ENCODE results near the gene KSR1. TPM values are rescaled to one million over a fixed set of nuclear protein-coding genes. Genes with fewer than 3 reads are reported as not detected.

KSR1 gene
- total RNA-seq, 2 experiments from 2014 or later: 53.9 to 58.2 TPM

DNA sequence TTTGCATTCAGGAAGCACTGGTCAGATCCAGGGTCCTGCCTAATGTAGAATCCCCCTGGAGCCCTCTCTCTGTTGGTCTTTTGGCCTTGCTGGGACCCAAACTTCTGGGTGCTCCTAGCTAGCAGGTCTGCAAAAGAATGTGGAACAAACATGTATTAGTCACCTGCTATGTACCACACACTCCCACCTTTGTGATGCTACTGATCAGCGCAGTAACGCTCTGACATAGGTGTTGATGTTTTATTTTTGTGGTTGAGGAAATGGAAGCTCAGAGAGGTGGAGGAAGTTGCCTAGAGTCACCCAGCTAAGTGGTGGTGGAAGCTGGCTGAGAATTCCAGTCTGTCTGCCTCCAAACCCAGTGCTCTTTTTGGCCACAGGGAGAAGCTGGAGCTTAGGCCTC lies 139.0 kb downstream of the KSR1 start:
- Mint-ChIP-seq H3K9me3 (no peaks in the 10 kb centered on the region), H3K36me3 (ENCODE audit: low read depth) (peaks cover 13% of the 10 kb centered on the region), H3K27me3 (no peaks in the 10 kb centered on the region), H3K27ac (peak overlapping the region; percentile 21), H3K4me1 (ENCODE audit: low read depth) (peaks cover 12% of the 10 kb centered on the region), H3K4me3 (no peak overlapping the region)
- ChIA-PET POLR2A (interaction anchor here (0.9 kb wide), 1 partner anchor 11 kb away, joined by 3 read pairs; no protein-coding TSS in a partner anchor), CTCF (interaction anchor here (0.6 to 11.1 kb wide), 10 partner anchors 8 to 350 kb away, joined by 3 to 161 read pairs (median 3); no protein-coding TSS in a partner anchor)
- intact Hi-C loops (cut with micrococcal nuclease): loop anchor here (5.0 kb wide), 2 partner anchors 138 to 213 kb away; partner anchors contain the start of gene KSR1
- TF ChIP-seq, protein P1, sequence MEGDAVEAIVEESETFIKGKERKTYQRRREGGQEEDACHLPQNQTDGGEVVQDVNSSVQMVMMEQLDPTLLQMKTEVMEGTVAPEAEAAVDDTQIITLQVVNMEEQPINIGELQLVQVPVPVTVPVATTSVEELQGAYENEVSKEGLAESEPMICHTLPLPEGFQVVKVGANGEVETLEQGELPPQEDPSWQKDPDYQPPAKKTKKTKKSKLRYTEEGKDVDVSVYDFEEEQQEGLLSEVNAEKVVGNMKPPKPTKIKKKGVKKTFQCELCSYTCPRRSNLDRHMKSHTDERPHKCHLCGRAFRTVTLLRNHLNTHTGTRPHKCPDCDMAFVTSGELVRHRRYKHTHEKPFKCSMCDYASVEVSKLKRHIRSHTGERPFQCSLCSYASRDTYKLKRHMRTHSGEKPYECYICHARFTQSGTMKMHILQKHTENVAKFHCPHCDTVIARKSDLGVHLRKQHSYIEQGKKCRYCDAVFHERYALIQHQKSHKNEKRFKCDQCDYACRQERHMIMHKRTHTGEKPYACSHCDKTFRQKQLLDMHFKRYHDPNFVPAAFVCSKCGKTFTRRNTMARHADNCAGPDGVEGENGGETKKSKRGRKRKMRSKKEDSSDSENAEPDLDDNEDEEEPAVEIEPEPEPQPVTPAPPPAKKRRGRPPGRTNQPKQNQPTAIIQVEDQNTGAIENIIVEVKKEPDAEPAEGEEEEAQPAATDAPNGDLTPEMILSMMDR (IDR thresholded peaks at IDR 0.05): no peak
- DNase-seq (peak; percentile 32), ATAC-seq (peak; percentile 85)

DNA sequence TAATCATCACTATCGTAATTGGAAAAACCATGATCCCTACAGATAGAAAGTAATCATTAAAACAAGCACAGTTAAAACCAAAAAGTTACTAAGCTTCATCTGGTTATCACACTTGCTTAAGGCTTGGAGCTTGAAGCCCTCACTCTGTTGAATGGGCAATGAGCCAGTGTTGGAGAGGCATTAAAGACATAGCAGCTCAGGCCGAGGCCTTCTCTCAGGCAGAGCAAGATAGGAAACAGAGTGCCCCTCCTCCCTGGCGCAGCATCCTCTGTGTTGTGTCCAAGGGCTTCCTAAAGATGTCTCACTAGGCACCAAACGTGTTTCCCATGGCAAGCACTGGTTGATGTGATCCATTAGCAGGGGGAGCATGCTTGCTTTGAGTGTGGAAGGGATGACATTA lies 139.8 kb downstream of the KSR1 start:
- no peaks in the 10 kb centered on the region for H3K27me3 Mint-ChIP-seq
- no peak overlapping the region for H3K27ac Mint-ChIP-seq
- peaks cover 20% of the 10 kb centered on the region for H3K36me3 Mint-ChIP-seq (ENCODE audit: low read depth)
- no peak for DNase-seq
- ChIA-PET POLR2A (interaction anchor here (0.7 to 0.8 kb wide), 2 partner anchors 18 to 115 kb away, joined by 3 read pairs; no protein-coding TSS in a partner anchor), CTCF (interaction anchor here (1.0 to 11.1 kb wide), 5 partner anchors 33 to 214 kb away, joined by 3 to 161 read pairs (median 5); partner anchors contain the start of gene KSR1)
- TF ChIP-seq, protein P1 (IDR thresholded peaks at IDR 0.05): no peak
- peaks cover 12% of the 10 kb centered on the region for H3K4me1 Mint-ChIP-seq (ENCODE audit: low read depth)
- no peaks in the 10 kb centered on the region for H3K9me3 Mint-ChIP-seq
- H3K4me3 Mint-ChIP-seq: no peak overlapping the region
- intact Hi-C loops (cut with micrococcal nuclease): loop anchor here (5.0 kb wide), 2 partner anchors 139 to 214 kb away; partner anchors contain the start of gene KSR1
- no peak for ATAC-seq

DNA sequence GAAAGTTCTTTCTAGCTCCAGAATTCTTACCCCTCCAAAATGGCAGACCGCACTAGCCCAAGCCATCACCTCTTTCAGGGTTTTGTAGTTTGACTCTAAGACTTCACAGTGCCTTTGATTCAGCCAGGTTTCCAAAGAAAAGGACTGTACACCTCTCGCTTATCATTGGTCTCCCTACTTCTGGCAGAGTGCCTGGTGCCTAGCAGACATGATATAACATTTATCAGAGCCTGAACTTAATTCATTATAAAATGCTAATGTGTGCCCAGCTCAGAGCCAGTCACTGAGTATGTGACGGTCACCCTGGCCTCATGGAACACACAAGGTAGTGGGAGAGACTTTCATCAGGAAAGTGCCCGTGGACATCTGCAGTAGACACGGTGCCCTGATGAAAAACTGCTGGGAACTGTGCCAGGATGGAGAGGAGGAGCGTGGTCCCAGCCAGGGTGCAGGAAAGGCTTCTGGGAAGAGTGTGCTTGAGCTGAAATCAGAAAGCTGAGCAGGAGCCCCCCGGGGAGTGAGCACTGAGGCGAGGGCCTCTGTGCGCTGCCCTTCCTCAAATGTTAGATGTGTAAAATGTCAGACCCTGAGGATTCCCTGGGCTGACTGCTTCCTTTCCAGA lies 140.4 kb downstream of the KSR1 start:
- peaks cover 12% of the 10 kb centered on the region for H3K4me1 Mint-ChIP-seq (ENCODE audit: low read depth)
- intact Hi-C loops (cut with micrococcal nuclease): loop anchor here (5.0 kb wide), 2 partner anchors 139 to 214 kb away; partner anchors contain the start of gene KSR1
- H3K27ac Mint-ChIP-seq: no peak overlapping the region
- no peaks in the 10 kb centered on the region for H3K27me3 Mint-ChIP-seq
- TF ChIP-seq, protein P1 (IDR thresholded peaks at IDR 0.05): no peak
- POLR2A ChIA-PET: interaction anchor here (0.7 to 1.2 kb wide), 2 partner anchors 115 to 139 kb away, joined by 3 to 4 read pairs; no protein-coding TSS in a partner anchor
- ATAC-seq (no peak), DNase-seq (no peak)
- peaks cover 23% of the 10 kb centered on the region for H3K36me3 Mint-ChIP-seq (ENCODE audit: low read depth)
- CTCF ChIA-PET: interaction anchor here (1.0 to 11.1 kb wide), 6 partner anchors 26 to 359 kb away, joined by 3 to 161 read pairs (median 35); partner anchors contain the start of gene KSR1
- H3K4me3 Mint-ChIP-seq: no peak overlapping the region
- no peaks in the 10 kb centered on the region for H3K9me3 Mint-ChIP-seq

DNA sequence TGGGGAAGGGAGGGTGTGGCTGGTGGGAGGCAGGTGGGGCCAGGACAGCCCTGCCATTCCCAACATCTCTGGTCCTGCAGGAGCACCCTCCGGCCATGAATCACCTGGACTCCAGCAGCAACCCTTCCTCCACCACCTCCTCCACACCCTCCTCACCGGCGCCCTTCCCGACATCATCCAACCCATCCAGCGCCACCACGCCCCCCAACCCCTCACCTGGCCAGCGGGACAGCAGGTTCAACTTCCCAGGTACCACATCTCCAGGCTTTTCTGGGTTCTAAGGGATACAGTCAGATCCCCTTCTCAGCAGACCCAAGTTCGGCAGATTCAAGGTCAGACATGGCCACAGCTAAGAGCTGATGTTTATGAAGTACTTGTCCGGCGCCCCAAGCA lies 140.9 kb downstream of the KSR1 start:
- ChIA-PET POLR2A (interaction anchor here (1.2 kb wide), 1 partner anchor 139 kb away, joined by 4 read pairs; no protein-coding TSS in a partner anchor), CTCF (interaction anchor here (1.3 to 11.1 kb wide), 4 partner anchors 27 to 360 kb away, joined by 3 to 161 read pairs (median 82); no protein-coding TSS in a partner anchor)
- intact Hi-C loops (cut with micrococcal nuclease): loop anchor here (5.0 kb wide), 2 partner anchors 140 to 215 kb away; partner anchors contain the start of gene KSR1
- no peaks in the 10 kb centered on the region for H3K9me3 Mint-ChIP-seq
- H3K36me3 Mint-ChIP-seq (ENCODE audit: low read depth): peaks cover 22% of the 10 kb centered on the region
- TF ChIP-seq, protein P1 (IDR thresholded peaks at IDR 0.05): no peak
- no peak overlapping the region for H3K27ac Mint-ChIP-seq
- DNase-seq (no peak), ATAC-seq (no peak)
- no peaks in the 10 kb centered on the region for H3K27me3 Mint-ChIP-seq
- H3K4me1 Mint-ChIP-seq (ENCODE audit: low read depth): peaks cover 12% of the 10 kb centered on the region
- H3K4me3 Mint-ChIP-seq: no peak overlapping the region
